ENCODE measurements around the gene ZNF232. TPM values are rescaled to one million over a fixed set of nuclear protein-coding genes. Genes with fewer than 3 reads are reported as not detected.
"Not testable (repeated sequence)": the region's sequence is repeated elsewhere in the genome, so short reads cannot be mapped to it uniquely, and the experiment has no call there.

ZNF232 gene
- total and polyA plus RNA-seq, 11 donors: 2.2 to 6.5 (median 4.4) TPM

DNA sequence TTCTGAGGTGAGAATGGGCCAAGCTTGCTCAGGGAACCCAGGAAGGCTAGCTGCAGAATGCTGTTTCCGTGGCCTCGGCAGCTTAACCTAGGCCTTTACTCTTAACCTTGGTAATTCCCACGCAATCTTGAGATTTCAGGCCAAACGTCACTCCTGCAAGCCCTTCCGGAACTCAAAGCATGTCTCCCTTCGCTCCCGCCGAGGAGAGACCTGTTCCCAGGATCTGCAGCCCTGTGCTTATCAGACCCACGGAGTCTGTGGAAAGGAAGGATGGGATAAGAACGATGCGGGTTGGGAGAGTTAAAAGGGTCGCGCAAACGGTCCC lies 33.9 kb downstream of the ZNF232 start:
- WGBS, 4 donors: 12 to 29% (median 15%) methylated on average over 14 of the region's 14 CpGs
- H3K9me3 ChIP-seq: peaks cover 0 to 9% (median 0%) of the 10 kb centered on the region in 12 donors
- ATAC-seq: peak; percentile 19 to 35 (median 30)
- H3K4me1 ChIP-seq: peaks cover 0 to 27% (median 11%) of the 10 kb centered on the region in 12 donors
- peak overlapping the region; percentile 3 to 93 (median 88) for H3K27ac ChIP-seq
- DNase-seq: no peak
- H3K4me3 ChIP-seq: peak overlapping the region; percentile 66 to 94 (median 82)
- H3K36me3 ChIP-seq: peaks cover 0 to 6% (median 0%) of the 10 kb centered on the region in 9 donors
- no peaks in the 10 kb centered on the region for H3K27me3 ChIP-seq
- intact Hi-C loops (cut with DNase I): loop anchor here in 1 of 10 donors (5.0 kb wide), 1 partner anchor 35 kb away; the partner anchor contains the start of gene ZNF232
- no peak for TF ChIP-seq POLR2A (IDR thresholded peaks at IDR 0.05)
- TF ChIP-seq, protein P1, sequence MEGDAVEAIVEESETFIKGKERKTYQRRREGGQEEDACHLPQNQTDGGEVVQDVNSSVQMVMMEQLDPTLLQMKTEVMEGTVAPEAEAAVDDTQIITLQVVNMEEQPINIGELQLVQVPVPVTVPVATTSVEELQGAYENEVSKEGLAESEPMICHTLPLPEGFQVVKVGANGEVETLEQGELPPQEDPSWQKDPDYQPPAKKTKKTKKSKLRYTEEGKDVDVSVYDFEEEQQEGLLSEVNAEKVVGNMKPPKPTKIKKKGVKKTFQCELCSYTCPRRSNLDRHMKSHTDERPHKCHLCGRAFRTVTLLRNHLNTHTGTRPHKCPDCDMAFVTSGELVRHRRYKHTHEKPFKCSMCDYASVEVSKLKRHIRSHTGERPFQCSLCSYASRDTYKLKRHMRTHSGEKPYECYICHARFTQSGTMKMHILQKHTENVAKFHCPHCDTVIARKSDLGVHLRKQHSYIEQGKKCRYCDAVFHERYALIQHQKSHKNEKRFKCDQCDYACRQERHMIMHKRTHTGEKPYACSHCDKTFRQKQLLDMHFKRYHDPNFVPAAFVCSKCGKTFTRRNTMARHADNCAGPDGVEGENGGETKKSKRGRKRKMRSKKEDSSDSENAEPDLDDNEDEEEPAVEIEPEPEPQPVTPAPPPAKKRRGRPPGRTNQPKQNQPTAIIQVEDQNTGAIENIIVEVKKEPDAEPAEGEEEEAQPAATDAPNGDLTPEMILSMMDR (IDR thresholded peaks at IDR 0.05): no peak

DNA sequence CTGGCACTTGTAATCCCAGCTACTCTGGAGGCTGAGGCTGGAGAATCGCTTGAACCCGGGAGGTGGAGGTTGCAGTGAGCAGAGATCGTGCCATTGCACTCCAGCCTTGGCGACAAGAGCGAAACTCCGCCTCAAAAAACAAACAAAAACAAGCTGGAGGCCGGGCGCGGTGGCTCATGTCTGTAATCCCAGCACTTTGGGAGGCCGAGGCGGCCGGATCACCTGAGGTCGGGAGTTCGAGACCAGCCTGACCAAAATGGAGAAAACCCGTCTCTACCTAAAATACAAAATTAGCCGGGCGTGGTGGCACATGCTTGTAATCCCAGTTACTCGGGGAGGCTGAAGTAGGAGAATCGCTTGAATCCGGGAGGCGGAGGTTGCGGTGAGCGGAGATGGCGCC lies 34.4 kb downstream of the ZNF232 start:
- not testable (repeated sequence) for DNase-seq, H3K36me3 ChIP-seq, H3K9me3 ChIP-seq, H3K27me3 ChIP-seq, ATAC-seq
- peak overlapping the region in 10 of 12 donors; percentile 82 to 93 (median 88) for H3K27ac ChIP-seq
- peaks cover 0 to 27% (median 11%) of the 10 kb centered on the region in 12 donors for H3K4me1 ChIP-seq
- WGBS, 4 donors: 93 to 97% (median 97%) methylated on average over 24 of the region's 24 CpGs
- intact Hi-C loops (cut with DNase I): loop anchor here in 1 of 10 donors (5.0 kb wide), 1 partner anchor 35 kb away; the partner anchor contains the start of gene ZNF232
- peak overlapping the region in 11 of 12 donors; percentile 66 to 94 (median 81) for H3K4me3 ChIP-seq

DNA sequence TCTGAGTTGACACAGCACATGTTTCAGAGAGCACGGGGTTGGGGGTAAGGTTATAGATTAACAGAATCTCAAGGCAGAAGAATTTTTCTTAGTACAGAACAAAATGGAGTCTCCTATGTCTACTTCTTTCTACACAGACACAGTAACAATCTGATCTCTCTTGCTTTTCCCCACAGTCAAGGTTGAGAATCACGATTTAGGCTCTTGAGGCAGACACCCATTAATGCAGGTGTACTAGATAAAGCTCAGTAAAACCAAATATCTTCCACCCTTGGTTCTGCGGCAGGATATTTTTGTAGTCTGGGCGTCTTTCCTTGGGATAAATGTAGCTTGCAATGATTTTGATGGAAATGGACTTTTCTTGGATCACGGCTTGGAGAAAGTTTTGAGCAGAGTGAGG lies 36.2 kb downstream of the ZNF232 start:
- intact Hi-C loops (cut with DNase I): loop anchor here in 1 of 10 donors (5.0 kb wide), 1 partner anchor 37 kb away; the partner anchor contains the start of gene ZNF232
- not testable (repeated sequence) for ATAC-seq, H3K4me3 ChIP-seq, H3K9me3 ChIP-seq, H3K27ac ChIP-seq, DNase-seq, H3K27me3 ChIP-seq, H3K36me3 ChIP-seq
- peaks cover 0 to 24% (median 10%) of the 10 kb centered on the region in 12 donors for H3K4me1 ChIP-seq
- 85 to 91% (median 88%) methylated on average over 4 to 5 of the region's 5 CpGs for WGBS, 4 donors

DNA sequence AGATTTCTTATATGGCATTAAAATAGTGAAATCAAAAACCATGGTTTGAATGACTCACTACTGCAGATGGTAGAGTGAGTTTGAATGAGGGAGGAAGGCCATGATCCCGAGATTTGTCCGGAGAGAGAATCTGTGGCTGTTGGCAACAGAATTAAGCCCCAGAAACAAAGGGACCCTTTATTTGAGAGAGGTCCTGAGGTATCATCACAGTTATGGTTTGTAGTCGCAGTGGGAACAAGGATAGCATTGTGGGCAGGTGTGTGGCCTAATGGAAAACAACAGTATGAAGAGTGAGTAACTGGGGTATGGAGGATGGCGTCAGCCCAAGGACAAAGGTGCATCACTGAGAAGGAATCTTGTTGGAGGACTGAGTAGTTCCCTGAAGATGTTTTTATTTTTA lies 42.0 kb downstream of the ZNF232 start:
- intact Hi-C loops (cut with DNase I): loop anchor here in 2 of 10 donors (5.0 to 10.0 kb wide), 2 partner anchors 37 to 165 kb away; partner anchors contain the start of gene CHRNE (in 2 of the 2)
- DNase-seq: no peak
- Histone ChIP-seq H3K27me3 (no peaks in the 10 kb centered on the region), H3K27ac (no peak overlapping the region), H3K4me3 (no peak overlapping the region), H3K36me3 (no peaks in the 10 kb centered on the region), H3K9me3 (no peaks in the 10 kb centered on the region), H3K4me1 (no peaks in the 10 kb centered on the region)
- TF ChIP-seq POLR2A (IDR thresholded peaks at IDR 0.05): no peak
- TF ChIP-seq, protein P1 (IDR thresholded peaks at IDR 0.05): no peak
- 77 to 89% (median 81%) methylated on average over 4 of the region's 4 CpGs for WGBS, 4 donors
- no peak for ATAC-seq

DNA sequence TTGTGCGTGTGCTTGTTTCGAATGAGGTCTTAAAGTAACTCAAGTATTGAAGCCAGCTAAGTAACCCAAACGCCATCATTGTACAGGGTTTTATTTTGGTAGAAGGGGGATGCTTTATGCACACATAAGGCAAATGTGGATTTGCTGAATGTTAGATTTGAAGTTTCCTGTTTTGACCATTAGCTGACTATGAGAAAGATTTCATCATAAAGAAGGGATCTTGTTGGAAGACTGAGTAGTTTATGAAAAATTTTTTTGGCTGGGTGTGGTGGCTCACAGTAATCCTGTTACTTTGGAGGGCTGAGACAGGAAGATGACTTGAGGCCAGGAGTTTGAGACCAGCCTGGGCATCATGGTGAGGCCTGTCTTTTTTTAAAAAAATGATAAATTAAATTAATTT lies 43.4 kb downstream of the ZNF232 start:
- DNase-seq (no peak), ATAC-seq (no peak)
- Histone ChIP-seq H3K9me3 (no peaks in the 10 kb centered on the region), H3K27me3 (no peaks in the 10 kb centered on the region), H3K4me3 (no peak overlapping the region), H3K4me1 (no peaks in the 10 kb centered on the region), H3K36me3 (no peaks in the 10 kb centered on the region), H3K27ac (no peak overlapping the region)
- TF ChIP-seq POLR2A (IDR thresholded peaks at IDR 0.05): no peak
- TF ChIP-seq, protein P1 (IDR thresholded peaks at IDR 0.05): no peak
- intact Hi-C loops (cut with DNase I): loop anchor here in 2 of 10 donors (5.0 to 10.0 kb wide), 2 partner anchors 36 to 163 kb away; partner anchors contain the start of gene CHRNE (in 2 of the 2)
- WGBS, 4 donors: 84 to 94% (median 89%) methylated on average over 3 of the region's 3 CpGs

Measured in heart left ventricle (tissue), 16 donors.